ENCODE results near the gene PSKH1.

The PSKH1 gene

GRCh38 chr16:67884684-67885083, 8.4 kb upstream of the PSKH1 start, which contains the start of gene NRN1L:
Gene NRN1L (plus strand): TSS chr16:67884885. CDS start chr16:67884904, 19 bp downstream.
- no peak within 1 kb of the TSS for H3K4me3 ChIP-seq (replicated peaks; ENCODE audit: insufficient read depth, low read length)
- no peak within 1 kb of the TSS for H3K27ac ChIP-seq (replicated peaks)
- no peak for DNase-seq (ENCODE audit: low read depth in 1 of 2, low spot score in 1 of 2)
- TF ChIP-seq POLR2AphosphoS5 (IDR thresholded peaks at IDR 0.05; ENCODE audit: low read depth) (no peak; the same call in 1 of the 2 replicates), GABPA (IDR thresholded peaks at IDR 0.05; ENCODE audit: low read depth) (no peak)
- no peaks in the 10 kb centered on the region for H3K27me3 ChIP-seq (ENCODE audit: insufficient read depth, poor library complexity, severe bottlenecking)

GRCh38 chr16:67885545-67885944, 7.5 kb upstream of the PSKH1 start:
- H3K27me3 ChIP-seq (ENCODE audit: insufficient read depth, poor library complexity, severe bottlenecking), result no peaks in the 10 kb centered on the region
- no peak for TF ChIP-seq CTCF (IDR thresholded peaks at IDR 0.05; ENCODE audit: insufficient read depth, low read length)
- no peak for TF ChIP-seq GABPA (IDR thresholded peaks at IDR 0.05; ENCODE audit: low read depth)
- TF ChIP-seq SPI1 (IDR thresholded peaks at IDR 0.05; ENCODE audit: borderline replicate concordance, low read depth), result no peak
- TF ChIP-seq POLR2AphosphoS5 (IDR thresholded peaks at IDR 0.05; ENCODE audit: low read depth), result no peak
- TF ChIP-seq, protein P1, sequence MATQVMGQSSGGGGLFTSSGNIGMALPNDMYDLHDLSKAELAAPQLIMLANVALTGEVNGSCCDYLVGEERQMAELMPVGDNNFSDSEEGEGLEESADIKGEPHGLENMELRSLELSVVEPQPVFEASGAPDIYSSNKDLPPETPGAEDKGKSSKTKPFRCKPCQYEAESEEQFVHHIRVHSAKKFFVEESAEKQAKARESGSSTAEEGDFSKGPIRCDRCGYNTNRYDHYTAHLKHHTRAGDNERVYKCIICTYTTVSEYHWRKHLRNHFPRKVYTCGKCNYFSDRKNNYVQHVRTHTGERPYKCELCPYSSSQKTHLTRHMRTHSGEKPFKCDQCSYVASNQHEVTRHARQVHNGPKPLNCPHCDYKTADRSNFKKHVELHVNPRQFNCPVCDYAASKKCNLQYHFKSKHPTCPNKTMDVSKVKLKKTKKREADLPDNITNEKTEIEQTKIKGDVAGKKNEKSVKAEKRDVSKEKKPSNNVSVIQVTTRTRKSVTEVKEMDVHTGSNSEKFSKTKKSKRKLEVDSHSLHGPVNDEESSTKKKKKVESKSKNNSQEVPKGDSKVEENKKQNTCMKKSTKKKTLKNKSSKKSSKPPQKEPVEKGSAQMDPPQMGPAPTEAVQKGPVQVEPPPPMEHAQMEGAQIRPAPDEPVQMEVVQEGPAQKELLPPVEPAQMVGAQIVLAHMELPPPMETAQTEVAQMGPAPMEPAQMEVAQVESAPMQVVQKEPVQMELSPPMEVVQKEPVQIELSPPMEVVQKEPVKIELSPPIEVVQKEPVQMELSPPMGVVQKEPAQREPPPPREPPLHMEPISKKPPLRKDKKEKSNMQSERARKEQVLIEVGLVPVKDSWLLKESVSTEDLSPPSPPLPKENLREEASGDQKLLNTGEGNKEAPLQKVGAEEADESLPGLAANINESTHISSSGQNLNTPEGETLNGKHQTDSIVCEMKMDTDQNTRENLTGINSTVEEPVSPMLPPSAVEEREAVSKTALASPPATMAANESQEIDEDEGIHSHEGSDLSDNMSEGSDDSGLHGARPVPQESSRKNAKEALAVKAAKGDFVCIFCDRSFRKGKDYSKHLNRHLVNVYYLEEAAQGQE (IDR thresholded peaks at IDR 0.05; ENCODE audit: insufficient replicate concordance, low read depth), result no peak
- H3K4me3 ChIP-seq (replicated peaks; ENCODE audit: insufficient read depth, low read length), result no peak overlapping the region
- DNase-seq (ENCODE audit: low read depth in 1 of 2, low spot score in 1 of 2), result no peak
- no peak overlapping the region for H3K27ac ChIP-seq (replicated peaks)

DNA sequence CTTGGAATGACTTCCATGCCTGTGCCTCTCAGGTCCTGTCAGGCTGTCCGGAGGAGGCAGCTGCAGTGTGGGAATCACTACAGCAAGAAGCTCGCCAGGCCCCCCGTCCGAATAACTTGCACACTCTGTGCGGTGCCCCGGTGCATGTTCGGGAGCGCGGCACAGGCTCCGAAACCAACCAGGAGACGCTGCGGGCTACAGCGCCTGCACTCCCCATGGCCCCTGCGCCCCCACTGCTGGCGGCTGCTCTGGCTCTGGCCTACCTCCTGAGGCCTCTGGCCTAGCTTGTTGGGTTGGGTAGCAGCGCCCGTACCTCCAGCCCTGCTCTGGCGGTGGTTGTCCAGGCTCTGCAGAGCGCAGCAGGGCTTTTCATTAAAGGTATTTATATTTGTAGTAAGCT, 7.1 kb upstream of the PSKH1 start:
- Histone ChIP-seq H3K27me3 (ENCODE audit: insufficient read depth, poor library complexity, severe bottlenecking) (no peaks in the 10 kb centered on the region), H3K4me3 (replicated peaks; ENCODE audit: insufficient read depth, low read length) (no peak overlapping the region), H3K27ac (replicated peaks) (no peak overlapping the region)
- TF ChIP-seq, protein P1 (IDR thresholded peaks at IDR 0.05; ENCODE audit: insufficient replicate concordance, low read depth), result no peak
- TF ChIP-seq GABPA (IDR thresholded peaks at IDR 0.05; ENCODE audit: low read depth), result no peak
- TF ChIP-seq POLR2AphosphoS5 (IDR thresholded peaks at IDR 0.05; ENCODE audit: low read depth), result no peak
- no peak for TF ChIP-seq CTCF (IDR thresholded peaks at IDR 0.05; ENCODE audit: insufficient read depth, low read length)
- no peak for TF ChIP-seq SPI1 (IDR thresholded peaks at IDR 0.05; ENCODE audit: borderline replicate concordance, low read depth)
- DNase-seq (ENCODE audit: low read depth in 1 of 2, low spot score in 1 of 2), result no peak

DNA sequence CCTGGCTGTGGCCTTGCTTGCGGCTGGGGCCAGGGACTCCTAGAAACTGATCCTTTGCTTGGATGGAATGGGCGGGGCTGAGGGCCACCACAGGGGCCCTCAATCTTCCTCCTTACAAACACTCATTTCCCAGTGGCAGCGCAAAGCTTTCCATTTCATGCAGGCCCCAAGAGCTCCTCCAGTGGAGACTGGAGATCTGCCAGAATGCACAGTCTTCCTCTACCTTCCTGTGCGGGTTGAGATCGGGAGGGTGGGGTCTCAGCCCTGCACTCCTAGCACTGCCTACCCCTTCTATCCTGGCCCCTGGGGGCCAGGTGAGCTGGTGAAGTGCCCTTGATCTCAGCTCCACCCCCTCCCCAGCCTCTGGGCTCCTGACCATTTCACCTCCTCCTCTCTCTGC, 6.7 kb upstream of the PSKH1 start:
- H3K4me3 ChIP-seq (replicated peaks; ENCODE audit: insufficient read depth, low read length), result no peak overlapping the region
- no peak for TF ChIP-seq CTCF (IDR thresholded peaks at IDR 0.05; ENCODE audit: insufficient read depth, low read length)
- TF ChIP-seq GABPA (IDR thresholded peaks at IDR 0.05; ENCODE audit: low read depth), result no peak
- TF ChIP-seq, protein P1 (IDR thresholded peaks at IDR 0.05; ENCODE audit: insufficient replicate concordance, low read depth), result no peak
- TF ChIP-seq POLR2AphosphoS5 (IDR thresholded peaks at IDR 0.05; ENCODE audit: low read depth), result no peak
- no peak for TF ChIP-seq SPI1 (IDR thresholded peaks at IDR 0.05; ENCODE audit: borderline replicate concordance, low read depth)
- H3K27me3 ChIP-seq (ENCODE audit: insufficient read depth, poor library complexity, severe bottlenecking), result no peaks in the 10 kb centered on the region
- no peak for DNase-seq (ENCODE audit: low read depth in 1 of 2, low spot score in 1 of 2)
- no peak overlapping the region for H3K27ac ChIP-seq (replicated peaks)

Data from HL-60 (cell line).